Keratinocyte (primary cell): ENCODE data around the gene ZNF787.

ENCODE experiments used
- EZH2 ChIP-seq: IDR thresholded peaks from one replicate; pipeline ENCODE4 v1.6.1; 2012; ENCODE audit warnings: inconsistent platforms, mild to moderate bottlenecking, low read length, moderate library complexity
- TF ChIP-seq, protein P1 (sequence below), 3 experiments: IDR thresholded peaks in 1 of 3; conservative IDR thresholded peaks in 1 of 3; optimal IDR thresholded peaks in 1 of 3; 2 replicates in 2 of 3; 3 replicates in 1 of 3; pipeline versions ENCODE3 to v1.5.1; 2011; ENCODE audit warnings: low read length in 3 of 3, mild to moderate bottlenecking in 3 of 3, moderate library complexity in 2 of 3, control low read depth in 1 of 3, inconsistent platforms in 1 of 3; ENCODE audit not compliant: insufficient read depth in 2 of 3; ENCODE audit errors: extremely low read depth in 1 of 3

DNA sequence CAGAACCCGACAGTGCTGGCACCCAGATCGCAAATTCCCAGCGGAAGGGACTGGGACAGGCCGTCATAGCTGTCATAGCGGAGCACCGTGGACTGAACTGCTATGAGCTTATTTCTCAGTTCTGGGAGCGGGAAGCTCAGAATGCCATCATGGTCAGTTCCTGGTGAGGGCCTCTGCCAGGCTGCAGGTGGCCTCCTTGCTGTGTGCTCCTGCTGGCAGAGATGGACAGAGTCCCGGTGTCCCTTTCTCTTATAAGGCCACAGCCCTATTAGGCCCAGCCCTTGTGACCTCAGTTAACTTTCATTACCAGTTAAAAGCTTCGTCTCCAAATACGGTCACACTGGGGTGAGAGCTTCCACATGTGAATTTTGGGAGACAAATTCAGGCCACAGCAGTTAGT lies 24.6 kb upstream of the ZNF787 start:
- TF ChIP-seq, protein P1, sequence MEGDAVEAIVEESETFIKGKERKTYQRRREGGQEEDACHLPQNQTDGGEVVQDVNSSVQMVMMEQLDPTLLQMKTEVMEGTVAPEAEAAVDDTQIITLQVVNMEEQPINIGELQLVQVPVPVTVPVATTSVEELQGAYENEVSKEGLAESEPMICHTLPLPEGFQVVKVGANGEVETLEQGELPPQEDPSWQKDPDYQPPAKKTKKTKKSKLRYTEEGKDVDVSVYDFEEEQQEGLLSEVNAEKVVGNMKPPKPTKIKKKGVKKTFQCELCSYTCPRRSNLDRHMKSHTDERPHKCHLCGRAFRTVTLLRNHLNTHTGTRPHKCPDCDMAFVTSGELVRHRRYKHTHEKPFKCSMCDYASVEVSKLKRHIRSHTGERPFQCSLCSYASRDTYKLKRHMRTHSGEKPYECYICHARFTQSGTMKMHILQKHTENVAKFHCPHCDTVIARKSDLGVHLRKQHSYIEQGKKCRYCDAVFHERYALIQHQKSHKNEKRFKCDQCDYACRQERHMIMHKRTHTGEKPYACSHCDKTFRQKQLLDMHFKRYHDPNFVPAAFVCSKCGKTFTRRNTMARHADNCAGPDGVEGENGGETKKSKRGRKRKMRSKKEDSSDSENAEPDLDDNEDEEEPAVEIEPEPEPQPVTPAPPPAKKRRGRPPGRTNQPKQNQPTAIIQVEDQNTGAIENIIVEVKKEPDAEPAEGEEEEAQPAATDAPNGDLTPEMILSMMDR (optimal IDR thresholded peaks at IDR 0.05 in 1 of 3, IDR thresholded peaks at IDR 0.05 in 1 of 3, conservative IDR thresholded peaks at IDR 0.05 in 1 of 3; ENCODE audit: extremely low read depth in 1 of 3, insufficient read depth in 2 of 3, low read length in 3 of 3), result no peak
- TF ChIP-seq EZH2, result no peak
